OCI-LY3 (cell line): ENCODE data around the gene CNNM2.
"Not testable (repeated sequence)": the region's sequence is repeated elsewhere in the genome, so short reads cannot be mapped to it uniquely, and the experiment has no call there.

Source experiments
- EZH2phosphoT487 ChIP-seq: fragments of 200-600 bp; shearing (Covaris generic); IDR thresholded peaks from 2 replicates; pipeline ENCODE4 v1.6.1; 2018; ENCODE audit warnings: antibody characterized with exemption, mixed run types, low read depth
- TF ChIP-seq, protein P1 (sequence below): fragments of 200-600, 300-600 bp; sonication (generic); IDR thresholded peaks from 2 replicates; pipeline ENCODE4 v1.5.1; 2014; ENCODE audit warnings: antibody characterized with exemption, low read length, low read depth

DNA sequence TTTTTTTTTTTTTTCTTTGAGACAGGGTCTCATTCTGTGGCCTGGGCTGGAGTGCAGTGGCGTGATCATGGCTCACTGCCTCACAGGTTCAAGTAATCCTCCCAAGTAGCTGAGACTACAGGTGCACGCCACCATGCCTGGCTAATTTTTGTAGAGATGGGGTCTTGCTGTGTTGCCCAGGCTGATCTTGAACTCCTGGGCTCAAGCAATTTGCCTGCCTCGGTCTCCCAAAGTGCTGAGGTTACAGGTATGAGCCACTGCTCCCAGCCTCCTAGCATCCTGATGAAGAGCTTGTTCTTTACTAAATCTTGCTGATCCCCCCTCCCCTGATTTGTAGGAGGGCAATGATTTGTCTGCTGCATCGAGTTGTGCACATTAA lies 149.0 kb downstream of the CNNM2 start:
- TF ChIP-seq, protein P1, sequence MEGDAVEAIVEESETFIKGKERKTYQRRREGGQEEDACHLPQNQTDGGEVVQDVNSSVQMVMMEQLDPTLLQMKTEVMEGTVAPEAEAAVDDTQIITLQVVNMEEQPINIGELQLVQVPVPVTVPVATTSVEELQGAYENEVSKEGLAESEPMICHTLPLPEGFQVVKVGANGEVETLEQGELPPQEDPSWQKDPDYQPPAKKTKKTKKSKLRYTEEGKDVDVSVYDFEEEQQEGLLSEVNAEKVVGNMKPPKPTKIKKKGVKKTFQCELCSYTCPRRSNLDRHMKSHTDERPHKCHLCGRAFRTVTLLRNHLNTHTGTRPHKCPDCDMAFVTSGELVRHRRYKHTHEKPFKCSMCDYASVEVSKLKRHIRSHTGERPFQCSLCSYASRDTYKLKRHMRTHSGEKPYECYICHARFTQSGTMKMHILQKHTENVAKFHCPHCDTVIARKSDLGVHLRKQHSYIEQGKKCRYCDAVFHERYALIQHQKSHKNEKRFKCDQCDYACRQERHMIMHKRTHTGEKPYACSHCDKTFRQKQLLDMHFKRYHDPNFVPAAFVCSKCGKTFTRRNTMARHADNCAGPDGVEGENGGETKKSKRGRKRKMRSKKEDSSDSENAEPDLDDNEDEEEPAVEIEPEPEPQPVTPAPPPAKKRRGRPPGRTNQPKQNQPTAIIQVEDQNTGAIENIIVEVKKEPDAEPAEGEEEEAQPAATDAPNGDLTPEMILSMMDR = not testable (repeated sequence)
- TF ChIP-seq EZH2phosphoT487 = not testable (repeated sequence)
